GM04504 (cell line): ENCODE results near the gene QRSL1.
"Not testable (repeated sequence)": the region's sequence is repeated elsewhere in the genome, so short reads cannot be mapped to it uniquely, and the experiment has no call there.

Experiments
- DNase-seq: peaks from one replicate; pipeline ENCODE4 v3.0.0-alpha.2; 2012; ENCODE audit warnings: low read depth

The QRSL1 gene

DNA sequence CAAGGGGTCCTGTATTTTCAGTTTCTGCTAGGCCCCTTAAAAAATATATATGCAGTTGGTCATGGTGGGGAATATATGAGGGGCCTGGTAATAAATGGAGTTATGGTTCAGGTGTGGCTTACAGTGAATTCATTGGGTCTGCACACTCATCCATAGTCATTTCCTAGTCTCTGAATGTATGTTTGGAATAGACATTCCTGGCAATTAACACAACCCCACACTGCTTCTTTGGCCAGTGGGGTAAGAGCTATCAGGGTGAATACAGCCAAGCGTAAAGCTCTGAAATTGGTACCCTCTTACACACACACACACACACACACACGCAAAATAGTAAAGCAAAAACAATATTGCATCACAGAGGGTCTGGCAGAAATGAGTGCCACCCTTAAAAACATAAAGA lies 56.5 kb downstream of the QRSL1 start:
- DNase-seq: no peak

DNA sequence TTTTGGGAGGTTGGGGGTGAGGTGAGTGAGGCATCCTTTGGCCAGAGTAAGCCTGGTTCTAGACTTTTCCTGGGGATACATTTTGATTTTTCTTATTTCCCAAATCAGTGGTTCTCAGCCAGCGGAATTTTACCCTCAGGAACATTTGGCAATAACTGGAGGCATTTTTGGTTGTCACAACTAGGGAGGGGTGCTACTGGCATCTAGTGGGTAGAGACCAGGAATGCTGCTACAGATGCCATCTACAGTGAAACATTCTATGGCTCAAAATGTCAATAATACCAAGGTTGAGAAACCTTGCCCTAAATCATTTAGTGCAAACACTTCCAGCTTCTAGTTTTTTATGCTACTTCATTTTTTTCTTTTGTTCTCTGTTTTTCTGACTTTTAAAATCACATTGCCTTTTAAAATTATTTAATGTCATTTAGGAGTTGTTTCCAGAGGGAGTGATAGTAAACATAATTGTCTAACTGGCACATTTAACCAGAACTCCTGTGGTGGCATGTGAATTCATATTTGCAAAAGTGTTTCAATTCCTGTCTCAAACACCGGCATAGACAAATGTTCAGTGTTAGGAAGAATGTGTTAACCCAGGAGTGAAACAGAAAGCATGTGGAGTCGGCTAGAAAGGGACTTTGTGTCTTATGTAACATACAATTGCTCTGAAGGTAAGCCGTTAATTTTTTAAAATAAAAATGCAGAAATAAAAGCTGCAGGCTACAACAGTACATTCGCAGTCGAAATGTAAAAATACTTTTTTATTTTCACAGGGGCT lies 59.0 kb downstream of the QRSL1 start:
- DNase-seq: no peak

DNA sequence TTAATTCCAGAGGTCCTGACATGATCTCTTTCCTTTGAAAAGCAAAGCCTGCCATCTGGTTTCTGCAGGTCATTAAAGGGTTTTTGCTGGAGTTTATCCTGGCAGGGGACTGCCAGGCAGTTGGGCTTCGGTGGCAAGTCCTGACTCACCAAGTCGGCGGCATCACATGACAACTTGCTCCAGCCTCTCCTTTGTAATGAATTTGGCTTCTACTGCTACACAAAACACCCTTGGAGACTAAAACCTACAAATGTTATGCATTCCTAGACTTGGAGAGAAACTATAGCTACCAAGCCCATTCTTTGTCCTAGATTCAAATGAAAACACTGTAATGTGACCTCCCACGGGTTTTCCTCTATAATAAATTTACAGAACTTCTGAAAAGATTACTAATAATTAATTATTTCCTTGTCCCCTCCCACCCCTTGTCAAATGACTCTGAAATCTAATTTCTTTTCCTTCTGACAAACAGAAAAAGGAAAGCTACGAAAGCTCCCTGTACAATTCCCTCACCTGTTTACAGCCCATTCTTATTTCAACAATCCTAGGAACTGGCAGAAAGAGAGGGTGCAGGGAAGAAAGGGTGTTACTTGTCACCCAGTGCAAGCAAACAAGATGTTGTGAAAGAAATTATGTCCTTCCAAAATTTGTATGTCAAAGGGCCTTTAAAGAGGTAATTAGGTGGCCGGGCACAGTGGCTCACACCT lies 62.9 kb downstream of the QRSL1 start:
- peak; percentile 14 for DNase-seq

DNA sequence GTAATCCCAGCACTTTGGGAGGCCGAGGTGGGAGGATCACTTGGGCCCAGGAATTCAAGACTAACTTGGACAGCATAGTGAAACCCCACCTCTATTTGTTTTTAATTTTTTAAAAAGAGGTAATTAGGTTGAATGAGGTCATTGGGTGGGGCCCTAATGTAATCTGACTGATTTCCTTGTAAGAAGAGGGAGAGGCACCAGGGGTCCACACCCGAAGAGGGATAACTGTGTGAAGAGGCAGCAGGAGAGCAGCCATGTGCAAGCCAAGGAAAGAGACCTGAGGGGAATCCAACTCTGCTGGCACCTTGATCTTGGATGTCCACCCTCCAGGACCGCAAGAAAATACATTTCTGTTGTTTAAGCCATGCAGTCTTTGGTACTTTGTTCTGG lies 63.4 kb downstream of the QRSL1 start:
- no peak for DNase-seq

DNA sequence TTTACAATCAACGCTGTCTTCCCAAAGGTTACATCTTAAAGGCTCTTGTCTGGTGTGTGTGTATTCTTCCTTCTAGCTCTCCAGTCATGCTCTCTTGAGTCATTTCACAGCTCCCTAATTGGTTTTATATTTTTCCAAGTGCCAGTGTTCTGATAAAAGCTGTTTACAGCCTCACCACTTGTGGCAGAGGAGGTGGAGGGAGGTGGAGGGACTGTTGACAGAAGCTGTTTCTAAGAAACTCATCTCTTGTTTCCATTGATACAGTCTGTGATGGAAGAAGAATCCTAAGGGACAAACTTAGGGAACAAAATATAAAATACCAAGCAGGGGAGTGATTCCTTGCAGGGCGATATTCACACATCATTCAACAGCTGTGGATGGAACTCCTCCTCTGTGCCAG lies 64.0 kb downstream of the QRSL1 start:
- DNase-seq: no peak

DNA sequence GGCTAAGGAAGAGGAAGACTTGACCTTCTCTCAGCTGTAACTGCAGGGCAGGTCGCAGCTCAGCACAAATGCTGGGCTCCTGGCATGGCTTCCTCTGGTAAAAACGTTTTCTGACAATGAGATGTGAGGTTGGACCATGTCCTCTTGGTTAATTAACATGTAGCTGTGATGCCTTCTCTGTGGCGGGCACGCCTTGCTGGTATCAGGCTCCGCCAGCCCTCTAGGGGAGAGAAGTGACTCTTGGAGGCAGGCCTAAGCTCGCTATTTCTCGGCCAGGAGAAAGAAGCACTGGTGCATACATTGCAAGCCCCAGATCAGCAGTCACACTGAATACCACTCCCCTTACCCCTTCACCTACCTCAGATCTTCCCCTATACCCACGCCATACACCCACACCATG lies 65.0 kb downstream of the QRSL1 start:
- no peak for DNase-seq

DNA sequence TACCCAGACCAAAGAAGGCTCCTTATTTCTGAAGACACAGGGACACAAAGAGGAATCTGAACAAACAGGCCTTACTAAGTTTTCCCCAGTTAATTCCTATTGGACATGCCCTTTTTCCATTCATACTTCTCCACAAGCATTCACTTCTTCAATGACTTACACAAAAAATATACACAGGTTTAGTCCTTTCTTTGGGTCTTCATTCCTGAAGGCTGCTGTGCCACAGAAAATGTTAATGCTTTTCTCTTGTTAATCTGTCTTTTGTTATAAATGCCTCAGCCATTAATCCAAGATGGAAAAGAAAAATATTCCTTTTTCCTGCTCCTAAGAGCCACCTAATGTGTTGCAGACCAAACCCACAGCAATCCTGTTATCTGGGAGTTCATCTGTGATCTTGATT lies 71.2 kb downstream of the QRSL1 start:
- no peak for DNase-seq

DNA sequence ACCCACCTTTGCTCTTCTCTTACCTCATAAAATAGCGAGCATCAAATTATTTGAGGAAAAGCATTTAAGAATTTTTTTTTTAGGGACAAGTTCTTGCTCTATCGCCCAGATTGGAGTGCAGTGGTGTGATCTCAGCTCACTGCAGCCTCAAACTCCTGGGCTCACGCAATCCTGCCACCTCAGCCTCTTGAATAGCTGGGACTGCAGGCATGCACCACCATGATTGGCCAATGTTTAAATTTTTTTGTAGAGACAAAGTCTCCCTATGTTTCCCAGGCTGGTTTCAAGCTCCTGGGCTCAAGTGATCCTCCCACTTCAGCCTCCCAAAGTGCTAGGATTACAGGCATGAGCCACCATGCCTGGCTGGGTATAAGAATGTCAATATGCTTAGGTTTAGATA lies 71.8 kb downstream of the QRSL1 start:
- not testable (repeated sequence) for DNase-seq

DNA sequence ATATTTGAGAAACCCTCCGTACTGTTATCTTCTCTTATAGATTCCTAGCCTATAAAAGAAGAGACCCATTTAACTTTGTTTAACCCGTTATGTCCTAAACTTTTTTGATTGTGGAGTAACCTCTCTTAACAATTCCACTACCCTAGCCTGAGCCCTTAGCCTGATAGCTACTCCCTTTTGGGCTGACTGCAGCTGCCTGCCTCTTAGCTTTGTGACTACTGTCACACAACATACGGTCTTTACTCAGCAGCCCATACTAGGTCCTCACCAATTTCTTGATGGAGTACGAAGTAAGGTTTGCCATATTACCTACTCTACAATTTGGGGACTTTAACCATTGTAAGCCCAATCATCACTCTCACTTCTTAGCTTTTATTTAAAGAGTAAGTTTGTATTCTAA lies 72.7 kb downstream of the QRSL1 start:
- DNase-seq: no peak

DNA sequence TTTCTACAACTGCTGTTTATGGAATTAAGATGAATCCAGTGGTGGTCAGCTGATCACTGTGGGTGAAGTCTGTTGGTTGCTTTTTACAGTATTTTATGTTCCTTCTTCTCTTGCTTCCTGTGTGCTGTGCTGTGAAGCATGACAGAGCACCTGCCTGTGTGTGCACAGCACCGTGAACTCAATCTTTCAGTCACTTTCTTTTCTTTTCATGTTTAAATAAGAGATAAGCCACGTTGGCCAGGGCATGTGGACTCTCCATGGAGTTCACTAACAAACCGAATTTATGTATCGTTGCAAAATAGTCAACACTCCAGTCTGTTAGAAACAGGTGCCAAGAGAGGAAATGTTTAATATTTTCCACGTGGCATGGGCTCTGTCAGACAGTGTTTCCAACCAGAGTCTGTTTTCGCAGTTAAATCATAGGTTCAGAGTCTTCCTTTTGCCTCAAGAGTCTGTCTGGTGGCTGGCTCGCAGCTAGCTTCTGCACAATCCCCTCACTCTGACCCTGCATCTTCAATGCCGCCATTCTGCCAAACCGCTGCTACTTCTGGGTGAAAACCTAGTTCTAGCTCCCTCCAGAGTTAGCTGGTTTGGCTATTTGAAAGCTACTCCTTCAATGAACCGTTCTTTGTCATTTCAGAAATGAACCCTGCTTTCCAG lies 73.2 kb downstream of the QRSL1 start:
- no peak for DNase-seq

DNA sequence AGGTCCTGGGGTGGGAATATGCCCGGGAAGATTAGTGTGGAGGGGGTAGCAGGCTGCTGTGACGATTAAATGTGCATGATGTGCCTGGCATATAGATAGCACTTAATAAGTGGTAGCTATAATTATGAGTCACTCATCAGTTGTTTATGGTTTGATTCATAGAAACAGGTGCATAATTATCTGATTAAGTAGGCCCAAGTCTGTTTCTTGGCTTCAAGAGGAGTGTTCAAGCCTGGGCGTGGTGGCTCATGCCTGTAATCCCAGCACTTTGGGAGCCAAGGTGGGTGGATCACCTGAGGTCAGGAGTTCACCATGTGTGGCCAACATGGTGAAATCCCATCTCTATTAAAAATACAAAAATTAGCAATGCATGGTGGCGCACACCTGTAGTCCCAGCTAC lies 74.9 kb downstream of the QRSL1 start:
- no peak for DNase-seq

DNA sequence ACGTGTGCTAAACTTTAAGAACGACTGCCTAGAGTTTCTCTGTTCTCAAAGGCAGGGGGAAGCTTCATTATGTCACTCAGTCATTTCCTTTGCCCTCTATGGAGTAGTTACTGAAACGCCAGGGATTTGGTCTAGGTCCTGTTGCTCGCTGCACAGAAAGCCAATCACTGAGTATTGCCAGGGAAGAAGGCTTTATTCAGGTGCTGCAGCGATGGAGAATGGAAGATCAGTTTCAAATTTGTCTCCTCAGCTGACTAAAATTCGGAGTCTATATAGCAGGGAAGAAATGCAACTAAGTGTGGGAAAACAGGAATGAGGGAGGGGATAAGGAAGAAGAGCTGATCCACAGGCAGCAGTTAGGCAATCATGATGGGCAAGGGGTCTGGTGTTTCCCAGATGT lies 75.8 kb downstream of the QRSL1 start:
- no peak for DNase-seq

DNA sequence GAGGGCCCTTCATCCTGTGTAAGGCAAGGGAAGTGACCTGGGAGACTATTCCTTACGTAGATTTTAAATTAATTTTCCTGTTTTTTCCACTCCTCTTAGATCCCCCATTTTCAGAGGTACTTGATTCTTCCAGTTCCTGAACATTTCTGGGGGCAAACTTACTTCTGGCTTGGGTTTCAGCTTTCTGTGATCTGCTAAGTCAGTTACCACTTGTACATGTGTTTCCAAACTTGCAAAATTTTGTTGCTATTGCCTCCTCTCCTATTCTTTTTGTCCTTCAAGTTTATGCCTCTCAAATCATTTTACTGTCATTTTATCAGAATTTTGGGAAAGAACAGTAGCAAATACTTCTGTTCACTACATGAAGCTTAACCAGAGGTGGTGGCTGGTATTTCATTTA lies 81.2 kb downstream of the QRSL1 start:
- DNase-seq: no peak

DNA sequence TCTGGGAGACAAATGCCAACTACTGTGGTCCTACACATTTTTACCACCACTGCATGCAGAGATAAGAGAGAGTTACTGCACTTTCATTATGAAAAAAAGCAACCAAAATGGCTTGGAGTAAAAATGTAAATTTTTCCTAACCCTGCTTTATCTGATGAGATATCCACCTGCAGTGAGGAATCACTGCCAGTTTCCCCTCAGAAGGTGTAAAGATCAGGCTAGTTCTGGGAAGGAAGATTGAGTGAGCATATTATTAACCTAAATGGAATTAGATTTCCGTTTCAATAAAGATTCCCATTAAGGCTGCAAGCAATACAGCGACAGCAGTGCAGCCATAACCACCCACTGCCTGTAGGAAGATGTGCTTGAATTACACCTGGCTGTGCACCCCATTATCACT lies 84.9 kb downstream of the QRSL1 start:
- DNase-seq: no peak

DNA sequence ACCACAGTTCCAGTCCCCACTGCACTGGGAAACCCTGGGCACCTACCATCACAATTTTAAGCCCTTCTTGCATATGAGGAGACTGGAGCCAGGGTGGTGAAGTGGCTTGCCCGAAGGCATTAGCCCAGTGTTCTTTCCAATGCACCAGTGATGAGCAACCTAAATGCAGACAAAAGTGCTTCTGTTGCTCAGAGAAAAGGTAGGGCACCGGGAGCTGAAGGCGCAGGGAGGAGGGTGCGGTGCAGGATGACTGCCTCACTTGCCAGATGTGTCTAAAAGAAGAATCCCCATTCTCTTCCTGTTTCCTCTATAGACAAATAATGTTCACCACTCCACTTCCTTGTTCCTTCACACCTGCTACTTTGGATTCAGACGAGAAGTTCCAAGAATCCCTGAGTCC lies 86.5 kb downstream of the QRSL1 start:
- DNase-seq: no peak

DNA sequence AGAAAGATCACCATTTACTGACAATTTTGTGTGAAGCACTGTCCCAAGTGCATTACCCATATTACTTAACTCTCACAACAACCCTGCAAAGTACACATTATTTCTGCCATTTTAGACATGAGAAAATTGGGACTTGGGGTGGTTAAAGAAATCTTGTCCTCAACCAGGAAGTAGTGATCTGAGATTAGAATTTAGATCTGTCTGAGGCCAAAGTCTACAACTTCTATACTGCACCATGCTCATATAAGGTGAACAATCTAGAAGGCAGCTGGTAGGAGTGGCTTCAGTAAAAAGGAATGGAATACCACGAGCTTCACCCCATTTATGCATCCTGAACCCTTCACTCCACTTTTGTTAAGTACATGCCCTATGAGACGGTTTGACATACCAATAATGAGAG lies 87.6 kb downstream of the QRSL1 start:
- DNase-seq: no peak
